CD4-positive, alpha-beta T cell (primary cell): Measurements from ENCODE around the gene SMYD3. TPM values are rescaled to one million over a fixed set of nuclear protein-coding genes. Genes with fewer than 3 reads are reported as not detected.

Source experiments
- ATAC-seq: fragments of 200-7000 bp; cut with Tn5 transposase; one replicate; pipeline ENCODE4 v1.10.0; 2022; ENCODE audit warnings: mild to moderate bottlenecking; ENCODE audit not compliant: poor library complexity
- CTCF ChIA-PET: fragments of 350-600 bp; sonication (Branson Sonifier 250); formaldehyde crosslinking; loops from one replicate; lab custom pipeline; 2021; ENCODE audit warnings: antibody characterized with exemption, inconsistent platforms; lab: Charles Lee
- POLR2A ChIA-PET: fragments of 350-600 bp; sonication (Branson Sonifier 250); formaldehyde crosslinking; loops from one replicate; lab custom pipeline; 2021; ENCODE audit warnings: antibody characterized with exemption, inconsistent platforms; lab: Charles Lee
- DNase-seq, 14 experiments: peaks; one replicate each; pipeline ENCODE4 v3.0.0-alpha.2; 2013 to 2020; ENCODE audit warnings: mixed read lengths in 2 of 14
- H3K27ac ChIP-seq, 2 donors: one replicate each; pipeline versions ENCODE4 v1.5.1 to v1.7.0; 2013; ENCODE audit warnings: low read length in 2 of 2, low read depth in 1 of 2, mild to moderate bottlenecking in 1 of 2
- H3K27me3 ChIP-seq, 2 experiments: 1 replicate in 1 of 2; 2 replicates in 1 of 2; pipeline versions ENCODE4 v1.6.1 to v1.7.0; 2013; ENCODE audit warnings: low read length in 2 of 2, control low read depth in 1 of 2, mild to moderate bottlenecking in 1 of 2, moderate library complexity in 1 of 2; ENCODE audit not compliant: insufficient read depth in 2 of 2, control insufficient read depth in 1 of 2
- H3K36me3 ChIP-seq: one replicate; pipeline ENCODE4 v1.6.1; 2013; ENCODE audit warnings: low read length, control low read depth; ENCODE audit not compliant: insufficient read depth
- H3K4me1 ChIP-seq: one replicate; pipeline ENCODE4 v1.6.1; 2013; ENCODE audit warnings: low read length, control low read depth; ENCODE audit not compliant: insufficient read depth
- H3K4me3 ChIP-seq: one replicate; pipeline ENCODE4 v1.5.1; 2013; ENCODE audit warnings: mild to moderate bottlenecking, low read length, moderate library complexity
- H3K9me3 ChIP-seq, 2 experiments: 1 replicate in 1 of 2; 2 replicates in 1 of 2; pipeline versions ENCODE4 v1.6.1 to v1.7.0; 2013; ENCODE audit warnings: low read length in 2 of 2, mild to moderate bottlenecking in 2 of 2, control low read depth in 1 of 2, moderate library complexity in 1 of 2; ENCODE audit not compliant: control insufficient read depth in 1 of 2, insufficient read depth in 1 of 2
- H3K27ac Mint-ChIP-seq: one replicate; pipeline ENCODE4 v1.8.0; 2020; ENCODE audit warnings: mixed read lengths
- H3K27me3 Mint-ChIP-seq: one replicate; pipeline ENCODE4 v1.8.0; 2021; ENCODE audit warnings: mixed read lengths
- H3K36me3 Mint-ChIP-seq: one replicate; pipeline ENCODE4 v1.8.0; 2021; ENCODE audit warnings: low read depth, mixed read lengths
- H3K4me1 Mint-ChIP-seq: one replicate; pipeline ENCODE4 v1.8.0; 2021; ENCODE audit warnings: low read depth, mixed read lengths
- H3K4me3 Mint-ChIP-seq: one replicate; pipeline ENCODE4 v1.8.0; 2020; ENCODE audit warnings: mild to moderate bottlenecking, mixed read lengths
- H3K9me3 Mint-ChIP-seq: one replicate; pipeline ENCODE4 v1.8.0; 2020; ENCODE audit warnings: mixed read lengths
- CTCF ChIP-seq: fragments of 200-600 bp; IDR thresholded peaks from one replicate; pipeline ENCODE4 v1.8.0; 2022; ENCODE audit warnings: antibody characterized with exemption, mild to moderate bottlenecking
- intact Hi-C, 2 experiments: fragments of 100-400 bp; cut with DNase I in 1 of 2; cut with micrococcal nuclease in 1 of 2; formaldehyde crosslinking; loops; one replicate each; pipeline versions ENCODE4 v1.15.1 to v1.9.0; 2023 to 2025; cut with DNase I, micrococcal nuclease
- total RNA-seq, 174 experiments: library from RNA in 2 of 174; stranded (reverse) in 2 of 174; gene quantifications; one replicate each; pipeline ENCODE4 v1.2.3 and lab custom pipeline; 2021 to 2026

SMYD3 gene
- total RNA-seq, 2 experiments from 2014 or later = 18.8 to 19.6 TPM

GRCh38 chr1:245877976-245878375 is 629.1 kb downstream of the SMYD3 start:
- Mint-ChIP-seq H3K4me3 (no peak overlapping the region), H3K4me1 (no peaks in the 10 kb centered on the region), H3K9me3 (no peaks in the 10 kb centered on the region), H3K27me3 (no peaks in the 10 kb centered on the region), H3K27ac (no peak overlapping the region), H3K36me3 (no peaks in the 10 kb centered on the region)
- no peak overlapping the region for H3K4me3 ChIP-seq
- H3K27me3 ChIP-seq = no peaks in the 10 kb centered on the region
- no peaks in the 10 kb centered on the region for H3K4me1 ChIP-seq
- H3K9me3 ChIP-seq = no peaks in the 10 kb centered on the region
- CTCF ChIA-PET = no interaction called here
- POLR2A ChIA-PET = no interaction called here
- intact Hi-C loops = no loop called here
- DNase-seq (no peak), ATAC-seq (no peak)
- H3K36me3 ChIP-seq = no peaks in the 10 kb centered on the region
- TF ChIP-seq CTCF = no peak
- H3K27ac ChIP-seq = no peak overlapping the region

GRCh38 chr1:245876586-245876985 is 630.5 kb downstream of the SMYD3 start:
- Histone ChIP-seq H3K4me1 (no peaks in the 10 kb centered on the region), H3K4me3 (no peak overlapping the region), H3K36me3 (no peaks in the 10 kb centered on the region), H3K27ac (no peak overlapping the region), H3K9me3 (no peaks in the 10 kb centered on the region), H3K27me3 (no peaks in the 10 kb centered on the region)
- Mint-ChIP-seq H3K27ac (no peak overlapping the region), H3K36me3 (no peaks in the 10 kb centered on the region), H3K9me3 (no peaks in the 10 kb centered on the region), H3K4me3 (no peak overlapping the region), H3K27me3 (no peaks in the 10 kb centered on the region), H3K4me1 (no peaks in the 10 kb centered on the region)
- no peak for ATAC-seq
- CTCF ChIA-PET = no interaction called here
- DNase-seq = no peak
- POLR2A ChIA-PET = no interaction called here
- intact Hi-C loops = no loop called here
- no peak for TF ChIP-seq CTCF

GRCh38 chr1:245875581-245876261 is 631.4 kb downstream of the SMYD3 start:
- Histone ChIP-seq H3K4me3 (no peak overlapping the region), H3K27ac (no peak overlapping the region), H3K4me1 (no peaks in the 10 kb centered on the region), H3K36me3 (no peaks in the 10 kb centered on the region), H3K27me3 (no peaks in the 10 kb centered on the region), H3K9me3 (no peaks in the 10 kb centered on the region)
- Mint-ChIP-seq H3K27ac (no peak overlapping the region), H3K27me3 (no peaks in the 10 kb centered on the region), H3K9me3 (no peaks in the 10 kb centered on the region), H3K4me3 (no peak overlapping the region), H3K4me1 (no peaks in the 10 kb centered on the region), H3K36me3 (no peaks in the 10 kb centered on the region)
- ChIA-PET POLR2A (no interaction called here), CTCF (no interaction called here)
- TF ChIP-seq CTCF = no peak
- no peak for ATAC-seq
- DNase-seq = no peak
- intact Hi-C loops = no loop called here
